H1 (cell line): ENCODE measurements around the gene SAMM50. TPM values are rescaled to one million over a fixed set of nuclear protein-coding genes. Genes with fewer than 3 reads are reported as not detected.

Experiments used
- CTCF ChIA-PET: fragments of 300-600 bp; sonication (Branson Sonifier 250); formaldehyde crosslinking; loops from one replicate; lab custom pipeline; 2021; ENCODE audit not compliant: partially characterized antibody; lab: Charles Lee
- POLR2A ChIA-PET: fragments of 300-600 bp; sonication (Branson Sonifier 250); formaldehyde crosslinking; loops from one replicate; lab custom pipeline; 2021; ENCODE audit warnings: inconsistent platforms; ENCODE audit not compliant: partially characterized antibody; lab: Charles Lee
- DNase-seq, 2 experiments: peaks; one replicate each; pipeline versions ENCODE4 v3.0.0 to v3.0.0-alpha.2; 2010 to 2022; ENCODE audit warnings: low spot score in 2 of 2, low read depth in 1 of 2, mixed read lengths in 1 of 2
- FAIRE-seq: peaks from 2 replicates; lab custom pipeline; 2011; peaks lifted over from hg19 to GRCh38; lab: Jason Lieb, UNC
- H2AFZ ChIP-seq: 2 replicates; pipeline ENCODE4 v1.8.1; 2012; ENCODE audit warnings: low read length, inconsistent platforms
- H2AK5ac ChIP-seq: 2 replicates; pipeline ENCODE4 v1.6.1; 2013; ENCODE audit warnings: low read depth, low read length
- H2BK120ac ChIP-seq: replicated peaks from 2 replicates; pipeline ENCODE3; 2013; ENCODE audit warnings: low read depth, low read length, inconsistent platforms
- H2BK12ac ChIP-seq: 2 replicates; pipeline ENCODE4 v1.6.1; 2013; ENCODE audit warnings: low read depth, low read length
- H2BK15ac ChIP-seq: 2 replicates; pipeline ENCODE4 v1.6.1; 2013; ENCODE audit warnings: low read length
- H2BK20ac ChIP-seq: 2 replicates; pipeline ENCODE4 v1.6.1; 2013; ENCODE audit warnings: low read length
- H2BK5ac ChIP-seq: 2 replicates; pipeline ENCODE4 v1.6.1; 2013; ENCODE audit warnings: low read depth, low read length
- H3K14ac ChIP-seq: 2 replicates; pipeline ENCODE4 v1.6.1; 2013; ENCODE audit warnings: inconsistent platforms; ENCODE audit not compliant: insufficient read length
- H3K18ac ChIP-seq: 2 replicates; pipeline ENCODE4 v1.6.1; 2013; ENCODE audit warnings: low read length; ENCODE audit errors: extremely low read depth
- H3K23ac ChIP-seq: 2 replicates; pipeline ENCODE4 v1.6.1; 2013; ENCODE audit warnings: inconsistent platforms; ENCODE audit not compliant: insufficient read length
- H3K23me2 ChIP-seq: 2 replicates; pipeline ENCODE4 v1.6.1; 2013; ENCODE audit warnings: low read depth, low read length
- H3K27ac ChIP-seq: 2 replicates; pipeline ENCODE4 v1.6.1; 2011; ENCODE audit warnings: low read depth, low read length, inconsistent platforms
- H3K27me3 ChIP-seq, 4 experiments: replicated peaks in 1 of 4; 1 replicate in 1 of 4; 2 replicates in 3 of 4; pipeline versions ENCODE4 v1.6.1 to v1.8.1; 2011 to 2013; ENCODE audit warnings: low read length in 3 of 4, mild to moderate bottlenecking in 3 of 4, inconsistent platforms in 2 of 4, mixed read lengths in 2 of 4, moderate library complexity in 1 of 4; ENCODE audit not compliant: control insufficient read depth in 3 of 4, insufficient read depth in 3 of 4; ENCODE audit errors: extremely low read depth in 1 of 4
- H3K36me3 ChIP-seq, 4 experiments: 2 replicates each; pipeline versions ENCODE4 v1.6.1 to v1.8.1; 2011 to 2013; ENCODE audit warnings: mild to moderate bottlenecking in 4 of 4, low read length in 3 of 4, moderate library complexity in 2 of 4, control low read depth in 1 of 4, inconsistent platforms in 1 of 4; ENCODE audit not compliant: insufficient read depth in 4 of 4, control insufficient read depth in 2 of 4
- H3K4ac ChIP-seq: replicated peaks from 2 replicates; pipeline ENCODE3; 2013; ENCODE audit warnings: low read length, low read depth, mixed read lengths, inconsistent platforms; ENCODE audit not compliant: insufficient read length
- H3K4me1 ChIP-seq, 4 experiments: replicated peaks in 1 of 4; 1 replicate in 1 of 4; 2 replicates in 3 of 4; pipeline versions ENCODE4 v1.6.1 to v1.8.1; 2011 to 2013; ENCODE audit warnings: low read length in 3 of 4, inconsistent platforms in 2 of 4, mixed read lengths in 1 of 4; ENCODE audit not compliant: insufficient read depth in 4 of 4, control insufficient read depth in 3 of 4
- H3K4me2 ChIP-seq, 2 experiments: 2 replicates each; pipeline versions ENCODE4 v1.6.1 to v1.8.1; 2011 to 2013; ENCODE audit warnings: low read depth in 2 of 2, low read length in 2 of 2, control low read depth in 1 of 2, inconsistent platforms in 1 of 2, mild to moderate bottlenecking in 1 of 2; ENCODE audit not compliant: insufficient read depth in 1 of 2
- H3K4me3 ChIP-seq, 4 experiments: fragments of 200-600, 300-600 bp in 1 of 4; sonication (generic), shearing (Covaris generic), sonication (Bioruptor Twin) in 1 of 4; 2 replicates each; pipeline versions ENCODE4 v1.5.1 to v1.8.1; 2011 to 2016; ENCODE audit warnings: low read length in 4 of 4, low read depth in 3 of 4, control low read depth in 2 of 4, inconsistent platforms in 2 of 4, mild to moderate bottlenecking in 2 of 4, mixed read lengths in 1 of 4, moderate library complexity in 1 of 4; ENCODE audit not compliant: insufficient read depth in 2 of 4; ENCODE audit errors: extremely low read depth in 1 of 4
- H3K56ac ChIP-seq: replicated peaks from 2 replicates; pipeline ENCODE3; 2013; ENCODE audit warnings: low read depth, mild to moderate bottlenecking, mixed read lengths, low read length, inconsistent platforms; ENCODE audit not compliant: insufficient read length
- H3K79me1 ChIP-seq: 2 replicates; pipeline ENCODE4 v1.6.1; 2013; ENCODE audit warnings: low read depth, low read length, control low read depth
- H3K79me2 ChIP-seq, 2 experiments: 2 replicates each; pipeline versions ENCODE4 v1.6.1 to v1.8.1; 2012 to 2013; ENCODE audit warnings: low read length in 2 of 2, mild to moderate bottlenecking in 2 of 2, inconsistent platforms in 1 of 2; ENCODE audit not compliant: insufficient read depth in 2 of 2, control insufficient read depth in 1 of 2
- H3K9ac ChIP-seq, 4 experiments: replicated peaks in 1 of 4; 1 replicate in 1 of 4; 2 replicates in 3 of 4; pipeline versions ENCODE4 v1.6.1 to v1.8.1; 2011 to 2013; ENCODE audit warnings: low read depth in 3 of 4, low read length in 3 of 4, control low read depth in 2 of 4, mild to moderate bottlenecking in 2 of 4, moderate library complexity in 2 of 4, inconsistent platforms in 1 of 4; ENCODE audit errors: extremely low read depth in 1 of 4
- H3K9me3 ChIP-seq, 2 experiments: 2 replicates each; pipeline versions ENCODE4 v1.6.1 to v1.8.1; 2012 to 2013; ENCODE audit warnings: mild to moderate bottlenecking in 2 of 2, moderate library complexity in 2 of 2, control low read depth in 1 of 2, inconsistent platforms in 1 of 2, low read depth in 1 of 2, low read length in 1 of 2, mixed read lengths in 1 of 2; ENCODE audit not compliant: insufficient read depth in 2 of 2
- H4K20me1 ChIP-seq, 2 experiments: replicated peaks in 1 of 2; 2 replicates each; pipeline versions ENCODE3 to v1.8.1; 2011 to 2013; ENCODE audit warnings: inconsistent platforms in 2 of 2, low read length in 2 of 2, mild to moderate bottlenecking in 1 of 2; ENCODE audit not compliant: insufficient read depth in 2 of 2, control insufficient read depth in 1 of 2
- H4K5ac ChIP-seq: 2 replicates; pipeline ENCODE4 v1.6.1; 2013; ENCODE audit warnings: low read length, low read depth, mixed read lengths, inconsistent platforms; ENCODE audit not compliant: insufficient read length
- H4K8ac ChIP-seq: 2 replicates; pipeline ENCODE4 v1.8.0; 2013; ENCODE audit warnings: mild to moderate bottlenecking, moderate library complexity, low read length, inconsistent platforms; ENCODE audit not compliant: insufficient read depth; ENCODE audit errors: extremely low read depth
- H4K91ac ChIP-seq: replicated peaks from 2 replicates; pipeline ENCODE3; 2013; ENCODE audit warnings: low read length, mixed read lengths, inconsistent platforms; ENCODE audit not compliant: insufficient read length
- ATF2 ChIP-seq: IDR thresholded peaks from 2 replicates; pipeline ENCODE4 v1.6.1; 2012; ENCODE audit warnings: low read length, inconsistent platforms
- CBX5 ChIP-seq: fragments of 300-800, 300-1000 bp; sonication (generic); IDR thresholded peaks from 2 replicates; pipeline ENCODE4 v1.7.1; 2016; ENCODE audit warnings: antibody characterized with exemption, low read length, low read depth
- CEBPB ChIP-seq: IDR thresholded peaks from 2 replicates; pipeline ENCODE4 v1.6.1; 2012; ENCODE audit warnings: low read depth, low read length
- CHD2 ChIP-seq: IDR thresholded peaks from 2 replicates; pipeline ENCODE4 v1.6.1; 2012; ENCODE audit warnings: low read length, improper control_type of control experiment
- CREB1 ChIP-seq: IDR thresholded peaks from 2 replicates; pipeline ENCODE4 v1.6.1; 2012; ENCODE audit warnings: inconsistent platforms
- KDM5A ChIP-seq: fragments of 200-600 bp; IDR thresholded peaks from 2 replicates; pipeline ENCODE4 v1.7.1; 2012; ENCODE audit warnings: mild to moderate bottlenecking, low read length, inconsistent platforms, mixed read lengths
- NANOG ChIP-seq: IDR thresholded peaks from 2 replicates; pipeline ENCODE4 v1.6.1; 2011; ENCODE audit warnings: low read length, low read depth, mild to moderate bottlenecking, inconsistent platforms; ENCODE audit not compliant: insufficient read depth, poor library complexity, severe bottlenecking
- PHF8 ChIP-seq: fragments of 200-600 bp; sonication (generic); conservative IDR thresholded peaks from 2 replicates; pipeline ENCODE4 v1.7.1; 2012; ENCODE audit warnings: low read depth, mild to moderate bottlenecking, inconsistent platforms, low read length, moderate library complexity
- POLR2A ChIP-seq, 2 experiments: IDR thresholded peaks; 1 replicate in 1 of 2; 2 replicates in 1 of 2; pipeline ENCODE4 v1.6.1; 2011; ENCODE audit warnings: low read depth in 2 of 2, low read length in 2 of 2, mild to moderate bottlenecking in 2 of 2; ENCODE audit errors: control extremely low read depth in 1 of 2
- POLR2AphosphoS5 ChIP-seq: IDR thresholded peaks from 2 replicates; pipeline ENCODE4 v1.6.1; 2011; ENCODE audit warnings: low read depth, low read length
- RFX5 ChIP-seq: IDR thresholded peaks from 2 replicates; pipeline ENCODE4 v1.6.1; 2011; ENCODE audit warnings: low read depth, low read length, improper control_type of control experiment, borderline replicate concordance
- SRF ChIP-seq: IDR thresholded peaks from 2 replicates; pipeline ENCODE4 v1.6.1; 2011; ENCODE audit warnings: mild to moderate bottlenecking, low read depth, low read length, moderate library complexity
- TEAD4 ChIP-seq: IDR thresholded peaks from 2 replicates; pipeline ENCODE4 v1.6.1; 2012; ENCODE audit warnings: low read depth, low read length, inconsistent platforms, mixed read lengths
- WGBS, 2 experiments: shearing (Covaris generic) in 1 of 2; methylation state at CpG; one replicate each; pipeline versions ENCODE4 v1.1.6 to v1.1.7; 2013 to 2015; ENCODE audit warnings: low lambda C conversion rate in 2 of 2, mixed read lengths in 2 of 2, inconsistent platforms in 1 of 2, low coverage in 1 of 2, missing lambda C conversion rate in 1 of 2; ENCODE audit not compliant: insufficient replicate concordance in 2 of 2, insufficient coverage in 1 of 2, insufficient read length in 1 of 2; ENCODE audit errors: extremely low coverage in 1 of 2, missing lambda C conversion rate in 1 of 2; 5-methylcytosine and 5-hydroxymethylcytosine counted together
- polyA plus RNA-seq, 7 experiments: library from polyadenylated mRNA; depleted of rRNA in 3 of 7; stranded (reverse) in 5 of 7; unstranded in 2 of 7; fragments of >200 nt in 5 of 7; fragments of 200-250 nt in 2 of 7; gene quantifications; 1 replicate in 5 of 7; 2 replicates in 1 of 7; 4 replicates in 1 of 7; pipeline versions ENCODE4 v1.2.1 to v1.2.3, GENCODE V29; 2011 to 2013; ENCODE audit warnings: missing spikeins in 2 of 7, mixed read lengths in 2 of 7
- total RNA-seq: library from RNA; stranded (reverse); fragmentation: NEBNext Ultra II Directional; extraction: Animal tissue kit (Norgen Biotek cat#: 25700); gene quantifications from 2 replicates; pipeline ENCODE4 v1.2.1, GENCODE V29; 2021

The SAMM50 gene
- total and polyA plus RNA-seq, 2 of the 8 experiments (the other 6 are each of a cell fraction or from before 2014, with no cell fraction given): 45.4 to 70.3 TPM

- FAIRE-seq (no peak), DNase-seq (no peak)
- ChIA-PET POLR2A (no interaction called here), CTCF (interaction anchor here (0.6 to 1.6 kb wide), 2 partner anchors 64 to 699 kb away, joined by 5 to 6 read pairs; no protein-coding TSS in a partner anchor)
- Histone ChIP-seq H3K14ac (no peak overlapping the region), H3K56ac (no peak overlapping the region), H3K4ac (no peak overlapping the region), H3K27ac (no peak overlapping the region), H3K4me3 (no peak overlapping the region), H3K36me3 (peaks cover 3 to 11% (median 8%) of the 10 kb centered on the region in 4 experiments; a peak in 5 of 8 replicates), H3K79me2 (no peaks in the 10 kb centered on the region), H2AK5ac (no peak overlapping the region), H4K5ac (no peak overlapping the region), H2BK5ac (no peak overlapping the region; the same call in 1 of the 2 replicates), H3K79me1 (no peaks in the 10 kb centered on the region), H3K23me2 (no peaks in the 10 kb centered on the region), H2BK15ac (no peak overlapping the region), H4K8ac (no peak overlapping the region; the same call in 1 of the 2 replicates), H3K4me2 (no peak overlapping the region), H2AFZ (no peak overlapping the region), H2BK12ac (no peak overlapping the region), H3K18ac (no peak overlapping the region), H4K91ac (no peak overlapping the region), H3K27me3 (no peaks in the 10 kb centered on the region), H4K20me1 (peaks cover 0 to 11% of the 10 kb centered on the region in 2 experiments), H2BK120ac (no peak overlapping the region), H2BK20ac (no peak overlapping the region), H3K23ac (no peak overlapping the region), H3K9ac (no peak overlapping the region), H3K9me3 (no peaks in the 10 kb centered on the region), H3K4me1 (no peaks in the 10 kb centered on the region; a peak in 1 of 7 replicates)
- WGBS, 2 experiments: 84% methylated on average over 11 of the region's 12 CpGs; no CpG with 5 or more reads in 1 of the 2 experiments
- TF ChIP-seq ATF2 (no peak), CBX5 (no peak), POLR2A (IDR thresholded peaks at IDR 0.05; ENCODE audit: control extremely low read depth in 1 of 2, low read depth in 2 of 2, low read length in 2 of 2) (no peak), CEBPB (no peak), NANOG (no peak), POLR2AphosphoS5 (no peak), CHD2 (no peak), RFX5 (no peak), TEAD4 (no peak), SRF (no peak), CREB1 (no peak), PHF8 (no peak), KDM5A (no peak)
Measured at GRCh38 chr22:43948836-43949406, 6.3 kb upstream of the SAMM50 start.
